ENCODE measurements around the gene UBE2E1.

Gene UBE2E1

DNA sequence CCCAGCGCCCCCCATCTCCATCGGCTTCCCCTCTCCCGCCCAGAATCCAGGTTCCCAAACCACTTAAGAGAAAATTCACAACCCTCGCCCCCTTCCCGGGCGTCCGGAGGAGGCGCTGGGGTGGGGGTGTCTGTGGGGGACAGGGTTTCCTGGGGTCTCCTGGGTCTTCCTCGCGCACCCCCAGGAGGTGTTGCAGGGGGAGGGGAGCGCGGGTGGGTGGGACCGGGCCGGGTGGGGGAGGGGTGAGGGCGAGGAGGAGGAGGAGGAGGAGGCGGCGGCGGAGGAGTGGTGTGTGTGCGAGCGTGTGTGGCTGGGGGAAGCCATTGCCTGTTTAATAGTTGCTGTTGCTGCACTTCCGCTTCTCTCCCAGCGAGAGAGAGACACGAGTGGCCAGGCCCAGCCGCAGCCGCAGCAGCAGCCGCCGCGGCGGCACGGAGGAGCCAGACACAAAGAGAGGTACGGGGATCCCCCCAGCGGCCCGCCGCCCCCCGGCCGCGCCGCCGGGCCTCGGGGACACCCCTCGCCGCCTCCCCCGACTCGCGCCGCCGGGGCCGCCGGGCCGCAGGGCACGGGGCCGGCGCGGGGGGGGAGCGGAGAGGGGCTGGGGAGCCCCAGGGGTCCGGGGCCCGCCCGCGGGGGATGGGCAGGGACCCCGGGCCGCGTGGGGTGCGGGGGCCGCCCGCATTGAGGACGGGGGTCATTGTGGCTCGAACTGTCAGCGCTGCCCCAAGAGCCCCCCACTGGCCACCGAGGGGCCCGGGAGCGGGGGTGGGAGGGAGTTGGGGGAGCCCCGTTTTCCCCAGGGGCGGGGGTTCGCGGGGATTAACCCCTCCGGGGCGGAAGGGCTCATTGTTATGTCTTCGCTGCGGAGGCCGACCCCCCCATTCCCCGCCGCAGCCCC is at the start of gene UBE2E1:
Gene UBE2E1 (plus strand): TSS at position 323 of the 901 bp plus-strand sequence. CDS start 1,315 bp downstream, outside the sequence.
- DNase-seq (ENCODE audit: low spot score), result peak; percentile 68

DNA sequence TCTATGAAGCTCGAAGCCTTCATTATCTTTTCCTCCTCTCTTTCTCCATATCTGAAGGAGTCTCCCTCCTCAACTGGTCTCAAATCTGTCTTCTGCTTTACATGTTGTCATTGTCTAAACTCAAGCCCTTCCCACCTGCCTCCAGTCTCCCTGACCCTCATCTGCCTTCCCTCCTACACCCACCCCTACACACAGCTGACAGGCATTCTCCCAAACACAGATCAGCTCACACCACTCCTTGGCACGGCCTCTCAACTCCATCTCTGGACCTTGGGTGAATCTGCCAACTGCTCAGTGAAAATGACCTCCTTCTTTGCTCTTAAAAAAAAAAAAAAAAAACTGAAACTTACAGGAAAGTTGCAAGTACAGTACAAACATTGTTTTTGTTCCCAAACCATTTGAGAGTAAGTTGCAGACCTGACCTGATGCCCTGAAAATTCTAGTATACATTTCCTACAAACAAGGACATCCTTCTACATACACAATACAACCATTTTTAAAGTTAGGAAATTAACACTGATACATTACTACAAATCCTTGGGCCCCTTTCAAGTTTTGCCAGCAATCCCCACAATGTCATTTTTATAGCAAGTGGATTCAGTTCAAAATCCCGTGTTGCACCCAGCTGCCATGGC is 49.4 kb upstream of the UBE2E1 start:
- DNase-seq (ENCODE audit: low spot score), result no peak

- DNase-seq (ENCODE audit: low spot score), result no peak
Measured at GRCh38 chr3:23758253-23758838, 47.4 kb upstream of the UBE2E1 start.

- DNase-seq (ENCODE audit: low spot score), result no peak
Measured at GRCh38 chr3:23760325-23760724, 45.4 kb upstream of the UBE2E1 start.

DNA sequence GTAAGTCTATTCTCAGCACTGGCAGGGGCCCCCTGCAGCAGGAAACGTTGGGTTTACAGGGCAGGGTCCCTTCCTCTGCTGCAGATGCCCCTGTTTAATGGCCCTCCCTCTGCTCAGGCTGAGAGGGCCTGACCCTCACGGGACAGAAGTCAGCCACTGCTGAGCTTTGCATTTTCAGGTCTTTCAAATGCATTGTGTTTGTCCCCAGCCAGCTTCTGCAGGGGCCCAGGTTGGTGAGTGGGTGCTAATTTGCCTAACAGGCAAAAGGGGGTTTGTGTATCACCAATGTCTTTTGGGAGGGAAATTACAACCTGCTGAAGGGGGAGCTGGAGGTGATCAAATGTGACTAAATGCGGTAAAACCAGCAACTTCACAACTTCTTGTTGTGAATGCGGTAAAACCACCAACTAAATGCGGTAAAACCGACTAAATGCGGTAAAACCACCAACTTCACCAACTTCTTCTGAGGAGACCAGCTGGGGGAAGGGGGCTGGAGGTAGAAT is 44.8 kb upstream of the UBE2E1 start:
- DNase-seq (ENCODE audit: low spot score), result no peak

- no peak for DNase-seq (ENCODE audit: low spot score)
Measured at GRCh38 chr3:23761440-23761896, 44.3 kb upstream of the UBE2E1 start.

DNA sequence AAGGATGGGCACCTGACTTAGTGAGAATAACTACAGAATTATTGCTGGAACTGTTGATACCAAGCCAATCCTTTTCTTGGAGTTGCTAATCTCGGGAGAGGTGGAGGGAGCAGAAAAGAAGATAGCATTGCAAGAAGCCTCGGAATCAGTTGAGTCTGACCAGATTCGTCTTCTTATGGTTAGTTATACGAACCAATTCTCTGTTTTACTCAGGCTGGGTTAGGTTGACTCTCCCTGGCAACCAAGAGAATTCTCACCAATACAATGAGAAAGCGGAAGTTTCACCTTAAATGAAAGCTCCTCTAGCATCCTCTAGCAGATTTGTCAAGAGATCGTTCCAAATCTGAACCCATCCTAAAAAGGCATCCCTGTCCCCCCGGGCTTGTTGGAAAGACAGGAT is 43.5 kb upstream of the UBE2E1 start:
- DNase-seq (ENCODE audit: low spot score), result no peak

DNA sequence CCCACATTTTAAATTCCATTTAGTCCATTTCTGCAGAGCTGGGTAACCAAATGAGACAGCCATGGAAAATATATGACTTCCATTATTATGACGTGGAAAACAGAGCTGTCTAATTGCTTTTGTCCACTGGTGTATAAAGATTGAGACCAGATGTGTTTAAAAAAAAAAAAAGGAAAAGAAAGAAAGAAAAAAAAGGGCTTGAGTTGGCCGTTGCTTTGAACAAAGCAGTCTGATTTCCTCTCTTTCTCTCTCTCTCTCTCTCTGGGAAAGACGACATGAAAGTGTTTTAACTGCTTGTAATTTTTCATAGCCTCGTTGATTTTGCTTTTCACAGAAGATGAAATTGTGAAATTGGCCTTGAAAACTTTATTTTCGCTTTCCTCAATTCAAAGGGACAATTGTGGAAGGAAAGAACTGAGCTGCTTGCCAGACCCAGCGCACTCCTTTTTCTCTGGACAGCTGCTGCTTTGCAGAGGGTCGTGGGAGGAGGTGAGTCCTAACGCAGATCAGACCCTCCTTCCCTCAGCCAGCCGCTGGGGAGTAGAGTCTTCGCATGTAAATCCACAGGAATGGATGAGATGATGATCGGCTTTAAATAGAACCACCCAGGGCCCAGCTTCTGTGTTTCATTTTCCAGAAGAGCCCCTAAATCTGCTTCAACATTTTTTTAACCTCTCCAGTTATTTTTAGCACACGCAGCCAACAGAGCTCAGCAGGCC is 42.8 kb upstream of the UBE2E1 start:
- DNase-seq (ENCODE audit: low spot score), result no peak

GRCh38 chr3:23764407-23764806 is 41.3 kb upstream of the UBE2E1 start:
- no peak for DNase-seq (ENCODE audit: low spot score)

DNA sequence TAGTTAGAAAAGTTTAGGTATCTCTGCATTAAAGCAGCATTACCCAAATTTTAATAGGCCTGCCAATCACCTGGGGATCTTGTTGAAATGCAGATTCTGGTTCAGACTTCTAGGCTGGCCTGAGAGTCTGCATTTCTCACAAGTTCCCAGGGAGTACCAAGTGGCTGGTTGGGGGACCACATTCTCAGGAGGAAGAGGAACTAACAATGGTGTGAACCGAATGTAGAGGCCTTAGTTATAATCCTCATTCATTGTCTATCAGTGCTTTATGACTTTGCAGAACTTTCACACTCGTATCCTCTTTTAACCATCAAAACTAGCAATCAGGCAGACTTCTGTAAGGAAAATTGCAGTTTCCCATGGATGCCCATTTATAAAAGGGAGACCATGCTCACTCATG is 38.2 kb upstream of the UBE2E1 start:
- DNase-seq (ENCODE audit: low spot score), result no peak

GRCh38 chr3:23775254-23775909 is 30.4 kb upstream of the UBE2E1 start:
- no peak for DNase-seq (ENCODE audit: low spot score)

DNA sequence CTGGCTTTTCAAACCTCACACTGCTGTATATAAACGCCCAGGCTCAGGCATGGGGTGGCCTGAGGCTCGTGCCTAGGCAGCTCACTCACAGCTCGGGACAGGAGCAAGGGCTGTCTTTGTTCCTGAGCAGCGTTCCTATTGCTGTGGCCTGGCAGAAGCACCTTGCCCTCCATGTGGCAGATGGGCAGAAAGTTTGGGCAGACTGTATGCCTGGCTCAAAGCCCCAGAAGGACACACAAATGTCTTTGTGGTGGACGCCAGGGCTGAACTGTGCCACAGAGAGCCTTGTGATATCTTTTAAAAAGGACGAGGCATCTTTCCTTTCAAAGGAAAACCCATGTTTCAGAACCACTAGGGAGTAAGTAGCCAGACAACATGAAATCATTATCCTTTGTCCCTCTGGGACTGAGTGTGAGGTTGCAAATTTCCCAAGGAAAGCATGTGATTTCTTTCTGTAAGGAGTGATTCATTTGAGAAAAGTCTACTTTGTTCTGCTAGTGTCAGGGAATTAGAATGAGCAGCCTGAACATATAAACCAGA is 29.3 kb upstream of the UBE2E1 start:
- DNase-seq (ENCODE audit: low spot score), result peak; percentile 60

DNA sequence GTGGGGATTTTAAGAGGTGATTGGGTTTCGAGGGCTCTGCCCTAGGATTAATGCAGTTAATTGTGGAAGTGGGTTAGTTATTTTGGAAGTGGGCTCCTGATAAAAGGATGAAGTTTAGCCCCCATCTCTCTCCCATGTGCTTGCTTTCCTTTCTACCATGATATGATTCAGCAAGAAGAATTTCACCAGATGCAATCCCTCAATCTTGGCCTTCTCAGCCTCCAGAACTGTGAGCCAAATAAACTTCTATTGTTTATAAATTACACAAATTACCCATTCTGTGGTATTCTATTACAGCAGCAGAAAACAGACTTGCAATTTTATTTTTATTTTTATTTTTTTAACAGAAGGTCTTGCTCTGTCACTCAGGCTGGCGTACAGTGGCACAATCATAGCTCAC is 27.3 kb upstream of the UBE2E1 start:
- no peak for DNase-seq (ENCODE audit: low spot score)

GRCh38 chr3:23779841-23780240 is 25.9 kb upstream of the UBE2E1 start:
- no peak for DNase-seq (ENCODE audit: low spot score)

DNA sequence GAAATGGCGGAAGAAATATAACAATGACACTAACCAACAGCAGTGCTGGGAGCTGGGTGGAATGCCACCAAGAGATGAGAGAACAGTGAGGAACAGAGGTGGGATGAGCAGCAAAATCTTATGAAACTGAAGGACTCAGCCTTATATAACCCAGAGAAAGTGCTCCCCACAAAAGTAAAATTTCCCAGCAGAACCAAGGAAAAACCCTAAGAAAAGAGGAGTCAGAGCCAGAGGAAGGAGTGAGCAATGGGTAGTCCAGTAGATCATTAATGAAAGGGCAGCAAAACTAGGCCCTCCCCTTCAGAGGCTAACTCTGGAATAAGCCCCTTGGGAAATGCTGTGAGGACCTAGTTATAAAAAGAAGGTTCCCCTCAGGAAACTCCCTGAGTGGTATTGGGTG is 24.7 kb upstream of the UBE2E1 start:
- no peak for DNase-seq (ENCODE audit: low spot score)

GRCh38 chr3:23781871-23782270 is 23.9 kb upstream of the UBE2E1 start:
- no peak for DNase-seq (ENCODE audit: low spot score)

DNA sequence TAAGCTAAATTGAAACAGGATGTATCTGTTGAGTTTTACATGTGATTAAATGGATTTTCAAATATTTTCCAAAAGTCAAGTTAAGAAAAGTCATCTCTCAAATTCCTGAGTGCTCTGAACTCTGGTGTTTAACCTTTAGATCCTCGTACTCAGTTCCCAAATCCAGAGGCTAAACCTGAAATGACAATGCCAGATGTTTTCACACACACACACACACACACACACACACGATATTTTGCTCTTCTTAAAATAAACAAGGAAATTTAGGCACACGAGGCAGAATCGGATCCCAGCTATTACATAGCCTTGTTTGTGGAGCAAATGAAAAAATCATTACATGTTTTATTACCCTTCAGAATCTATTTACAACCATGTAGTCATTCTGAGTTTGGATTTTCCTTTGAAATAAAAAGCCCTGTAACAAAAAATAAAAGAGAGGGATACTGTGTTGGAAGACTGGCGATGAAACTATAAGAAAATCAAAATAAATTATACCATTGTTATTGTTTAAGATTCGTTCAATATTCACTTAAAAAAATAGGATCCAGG is 20.6 kb upstream of the UBE2E1 start:
- DNase-seq (ENCODE audit: low spot score), result no peak

GRCh38 chr3:23785882-23786281 is 19.9 kb upstream of the UBE2E1 start:
- DNase-seq (ENCODE audit: low spot score), result no peak

DNA sequence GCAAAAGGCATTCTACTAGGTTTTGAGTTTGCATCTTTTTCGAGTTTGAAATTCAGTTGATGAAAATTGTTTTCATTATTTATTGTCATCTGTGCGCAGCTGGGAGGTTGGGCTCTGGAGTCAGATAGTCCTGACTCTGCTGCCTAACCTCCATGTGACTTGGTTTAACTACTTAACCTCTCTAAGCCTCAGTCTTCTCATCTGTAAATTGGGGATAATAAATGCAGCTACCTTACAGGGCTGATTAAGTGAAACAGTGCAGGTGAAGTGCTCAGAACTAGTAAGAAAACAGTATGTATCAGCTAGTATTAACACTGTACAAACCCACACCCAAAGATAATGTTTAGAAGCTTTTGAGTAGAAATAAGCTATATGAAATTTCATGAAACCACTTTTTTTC is 14.1 kb upstream of the UBE2E1 start:
- no peak for DNase-seq (ENCODE audit: low spot score)

DNA sequence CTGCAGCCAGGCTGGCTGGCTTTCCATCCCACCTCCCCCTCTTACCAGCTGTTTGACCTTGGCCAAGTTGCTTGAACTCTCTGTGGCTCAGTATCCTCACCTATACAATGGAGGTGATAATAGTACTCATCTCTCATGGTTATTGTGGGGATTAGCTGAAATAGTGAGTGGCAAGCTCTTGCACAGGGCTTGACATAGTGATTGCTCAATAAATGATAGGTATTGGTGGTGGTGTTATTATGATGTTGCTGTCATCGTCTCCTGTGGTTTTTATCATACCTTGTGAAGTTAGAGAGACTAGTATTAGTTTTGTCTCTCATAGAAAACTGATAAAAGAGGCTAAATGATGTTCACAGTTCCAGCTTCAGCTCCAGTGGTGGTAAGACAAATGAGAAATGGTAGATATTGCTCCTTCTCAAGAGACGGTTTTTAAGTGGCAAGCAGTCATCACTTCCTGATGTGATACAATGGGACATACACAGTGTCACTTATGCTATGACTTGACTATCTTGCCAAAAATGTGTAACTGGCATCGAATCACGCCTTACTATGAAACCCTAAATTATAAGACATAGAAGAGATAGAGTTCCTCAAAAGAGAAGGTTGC is 12.1 kb upstream of the UBE2E1 start:
- no peak for DNase-seq (ENCODE audit: low spot score)

DNA sequence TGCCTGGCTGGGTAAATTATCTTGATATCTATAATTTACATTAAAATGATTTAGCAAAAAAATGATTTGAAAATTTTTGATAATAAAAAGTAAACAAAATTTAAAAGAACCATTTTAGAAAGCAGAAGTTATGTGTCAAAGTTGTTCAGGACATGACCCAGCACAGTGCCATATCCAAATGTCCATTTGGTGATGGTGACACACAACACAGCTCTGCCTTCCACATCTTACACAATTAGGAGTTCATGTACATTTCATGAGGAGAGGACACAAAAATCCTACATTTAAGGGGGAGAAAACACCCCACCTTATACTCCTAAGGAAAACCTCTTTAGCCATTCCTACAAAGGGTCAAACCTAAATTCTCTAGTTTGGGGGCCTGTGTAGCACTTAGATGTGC is 10.7 kb upstream of the UBE2E1 start:
- no peak for DNase-seq (ENCODE audit: low spot score)

Data from globus pallidus (tissue), 1 donor.